ENCODE data around the gene HNRNPC.
"Not testable (repeated sequence)": the region's sequence is repeated elsewhere in the genome, so short reads cannot be mapped to it uniquely, and the experiment has no call there.

HNRNPC gene

DNA sequence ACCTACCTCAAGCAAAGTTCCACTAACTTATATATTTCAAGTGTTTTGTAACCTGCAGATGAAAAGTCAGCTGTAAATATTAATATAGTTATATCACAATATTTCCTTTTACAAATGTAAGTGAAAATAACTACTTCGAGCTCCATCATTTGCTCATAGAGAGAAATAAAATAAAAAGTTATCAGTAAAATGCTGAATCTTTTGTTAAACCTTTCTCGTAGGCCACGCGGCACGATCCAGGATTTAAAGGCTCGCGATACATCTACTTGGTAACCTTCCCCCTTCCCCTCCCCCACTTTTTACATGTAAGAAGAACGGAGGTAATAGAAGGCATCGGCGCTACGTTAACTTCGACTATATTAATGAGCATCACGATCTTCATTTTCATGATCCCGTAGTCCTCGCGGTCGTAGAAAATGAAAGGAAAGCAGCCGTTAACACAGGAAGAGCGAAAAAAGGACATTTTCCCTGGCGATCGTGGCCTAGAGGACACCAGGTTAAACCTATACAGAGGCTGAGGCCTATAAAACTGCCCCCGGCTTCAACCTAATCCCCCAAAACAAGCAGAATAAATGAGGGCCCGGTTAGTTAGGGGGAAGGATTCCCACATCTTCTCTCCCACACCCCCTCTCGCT, 508 bp downstream of the HNRNPC start:
- peak; percentile 26 for DNase-seq

DNA sequence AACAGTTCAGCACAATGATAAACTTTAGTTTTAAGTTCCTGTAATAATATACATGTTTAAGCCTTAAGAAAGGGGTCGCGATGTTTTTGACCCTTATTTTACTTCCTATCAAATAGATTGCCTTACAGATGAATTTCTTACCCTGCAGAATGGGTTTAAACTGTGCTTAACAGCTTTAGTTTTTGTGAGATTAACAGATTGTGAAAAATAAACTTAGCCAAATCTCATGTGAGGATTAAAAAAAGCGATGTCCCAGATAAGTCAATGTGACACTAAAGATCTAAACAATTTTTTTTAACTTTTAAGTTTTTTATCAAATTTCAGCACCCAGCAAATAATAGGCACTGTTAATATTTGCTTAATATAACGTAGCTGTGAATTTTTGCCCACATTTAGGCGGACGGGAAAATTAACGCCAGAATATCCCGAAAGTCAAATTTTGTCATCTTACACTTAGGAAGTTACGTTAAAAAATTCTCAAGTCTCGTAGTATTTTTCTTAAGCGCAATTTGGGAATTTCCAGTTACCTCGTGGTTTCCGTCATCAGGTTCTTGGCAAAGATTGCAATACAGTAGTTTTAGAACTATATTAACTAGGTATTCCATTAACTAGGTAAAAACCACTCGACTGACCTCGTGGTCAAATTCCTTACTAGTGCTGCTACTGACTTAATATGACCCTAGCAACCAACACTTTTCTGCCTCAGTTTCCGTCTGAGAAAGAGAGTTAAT, 1.2 kb downstream of the HNRNPC start:
- no peak for DNase-seq

DNA sequence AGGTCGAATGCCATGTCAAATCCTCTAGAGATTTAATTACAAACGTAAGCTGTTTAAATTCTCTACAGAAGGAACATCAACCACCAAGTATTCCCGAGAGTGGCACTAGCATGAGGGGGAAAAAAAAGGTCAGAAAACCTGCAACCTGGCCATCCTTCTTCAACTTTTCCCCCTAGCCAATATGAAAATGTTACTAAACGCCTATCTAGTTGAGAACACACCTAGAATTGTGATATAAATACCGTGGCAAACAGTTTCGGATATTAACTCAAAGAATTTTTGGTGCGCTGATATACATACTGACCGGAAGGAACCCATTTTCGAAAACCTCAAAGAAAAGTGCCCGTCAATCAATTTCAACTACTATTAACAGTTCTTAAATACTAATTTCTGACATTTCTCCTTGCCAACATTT, 1.8 kb downstream of the HNRNPC start:
- no peak for DNase-seq

DNA sequence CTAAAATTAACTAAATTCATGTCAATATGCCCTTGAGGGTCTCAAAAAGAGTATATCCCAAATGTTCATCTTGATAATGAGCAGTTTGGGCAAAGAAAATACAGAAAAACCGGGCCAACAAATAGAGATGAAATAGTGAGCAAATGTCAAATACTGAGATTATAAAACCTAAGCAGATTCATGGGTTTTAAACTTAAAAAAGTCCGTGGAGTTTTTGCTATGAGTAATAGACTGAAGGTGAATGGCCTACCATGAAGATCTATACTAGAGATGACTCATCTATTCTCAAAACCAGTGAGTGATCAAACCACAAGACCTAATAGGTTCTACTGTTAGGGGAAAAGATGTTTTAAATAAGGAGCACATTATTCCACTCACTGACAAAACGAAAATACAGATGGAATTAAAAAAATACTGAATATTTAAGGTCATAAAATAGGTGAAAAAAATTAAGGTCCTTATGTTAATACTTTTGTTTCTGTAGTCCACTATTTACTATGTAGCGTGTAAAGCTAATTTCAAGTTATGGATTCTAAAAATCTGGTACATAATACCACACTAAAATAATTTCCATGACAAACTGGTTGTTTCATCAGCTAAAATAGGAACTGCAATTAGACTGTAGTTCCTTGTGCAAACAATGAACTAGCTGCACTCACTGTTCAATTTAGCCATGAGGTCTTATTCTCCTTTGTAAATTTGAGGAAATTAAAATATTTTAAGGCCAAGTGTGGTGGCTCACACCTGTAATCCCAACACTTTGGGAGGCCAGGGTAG, 5.0 kb downstream of the HNRNPC start:
- DNase-seq = no peak

DNA sequence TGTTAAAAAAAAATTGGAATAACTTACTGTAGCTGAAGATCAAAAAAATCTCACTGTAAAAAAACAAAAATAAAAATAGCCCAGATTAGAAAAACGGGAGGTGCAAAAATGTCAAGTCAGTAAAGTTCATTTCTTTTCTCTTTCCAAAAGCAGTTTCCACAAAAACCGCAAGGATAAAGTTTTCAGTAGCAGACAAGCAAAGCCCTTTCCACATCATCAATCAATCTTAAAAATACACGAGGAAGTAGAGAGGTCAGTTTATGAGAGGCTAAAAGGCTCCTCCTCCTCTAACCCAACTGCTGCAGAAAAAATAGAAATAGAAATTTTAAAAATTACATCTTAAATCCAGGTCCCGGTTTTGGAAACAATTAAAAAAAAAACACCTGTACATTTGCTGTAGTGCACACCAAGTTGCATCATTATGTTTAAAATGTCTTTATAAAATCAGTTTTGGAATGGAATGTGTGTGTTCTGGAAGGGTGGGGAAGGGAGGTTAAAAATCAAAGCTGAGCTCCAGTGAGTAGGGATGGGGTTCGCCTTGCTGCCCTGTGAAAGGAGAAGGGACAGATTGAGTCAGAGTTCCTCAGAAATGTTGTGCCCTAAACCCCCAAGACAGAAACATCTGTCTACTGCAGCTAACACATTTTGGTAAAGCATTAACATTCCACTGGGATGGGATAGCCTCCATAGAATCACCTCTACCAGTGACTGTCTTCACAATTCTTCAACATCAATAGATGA, 5.8 kb downstream of the HNRNPC start:
- no peak for DNase-seq

- DNase-seq = no peak
These were observed 6.8 kb downstream of the HNRNPC start for GRCh38 chr14:21262410-21262809.

DNA sequence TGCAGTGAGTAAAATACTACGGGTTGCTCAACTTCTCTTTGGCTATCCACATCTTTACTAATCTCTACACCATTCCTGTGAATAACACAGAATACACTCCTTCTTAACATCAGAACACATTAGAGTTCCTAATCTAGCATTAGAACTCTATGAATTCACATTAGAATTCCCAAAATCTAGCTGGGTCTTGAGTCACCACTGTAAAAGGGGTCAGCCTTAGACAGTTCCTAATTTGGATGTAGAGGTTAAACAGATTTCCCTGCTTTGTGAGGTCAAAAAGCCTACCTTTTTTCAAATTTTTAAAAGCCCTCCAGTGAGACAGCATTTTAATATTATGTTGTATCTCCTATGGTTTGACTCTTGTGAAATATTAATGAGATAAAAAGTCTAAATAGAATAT, 7.4 kb downstream of the HNRNPC start:
- DNase-seq = no peak

DNA sequence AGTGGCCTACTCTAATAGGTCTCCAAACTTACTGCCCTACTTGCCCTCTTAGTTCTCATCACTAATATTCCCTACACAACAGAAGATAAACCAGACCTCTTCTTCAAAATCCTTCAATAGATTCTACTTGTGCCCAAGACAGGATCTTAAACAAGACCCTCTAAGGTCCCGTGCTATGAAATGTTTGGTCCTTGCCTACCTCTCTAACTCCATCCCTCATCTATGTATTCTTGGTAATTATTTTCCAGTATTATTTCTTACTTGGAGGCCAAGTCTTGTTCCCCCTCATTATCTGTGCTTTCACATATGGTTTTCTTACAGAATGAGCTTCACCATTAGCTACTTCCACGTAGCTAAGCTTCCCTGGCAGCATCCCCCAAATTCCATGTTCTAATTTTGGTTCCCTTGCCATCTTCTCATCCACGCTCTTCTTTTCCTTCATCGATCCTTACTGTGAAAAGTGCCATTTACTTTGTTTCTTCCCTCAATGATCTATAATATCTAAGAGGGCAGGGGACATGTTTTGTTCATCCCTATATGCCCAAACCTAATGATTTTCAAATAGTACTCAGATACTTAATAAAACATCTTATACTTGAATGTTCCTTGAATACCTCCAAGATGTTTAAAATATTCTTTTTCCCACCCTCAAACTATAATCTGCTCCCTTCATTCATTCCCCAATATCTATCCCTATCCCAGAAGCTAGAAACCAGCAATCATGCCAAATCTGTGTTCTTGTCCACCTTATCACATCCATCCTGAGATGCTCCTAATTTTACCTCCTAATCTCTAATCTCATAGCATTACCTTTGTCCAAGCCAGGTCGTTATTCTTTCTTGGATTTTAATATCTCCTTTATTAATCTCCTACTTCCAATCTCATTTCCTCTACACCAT, 10.1 kb downstream of the HNRNPC start:
- DNase-seq = no peak

- DNase-seq = no peak
These were observed 11.0 kb downstream of the HNRNPC start for GRCh38 chr14:21258005-21258888.

GRCh38 chr14:21257394-21257909, 11.8 kb downstream of the HNRNPC start:
- DNase-seq = no peak

- DNase-seq = no peak
These were observed 12.5 kb downstream of the HNRNPC start for GRCh38 chr14:21256539-21257393.

- not testable (repeated sequence) for DNase-seq
These were observed 13.2 kb downstream of the HNRNPC start for GRCh38 chr14:21256102-21256447.

DNA sequence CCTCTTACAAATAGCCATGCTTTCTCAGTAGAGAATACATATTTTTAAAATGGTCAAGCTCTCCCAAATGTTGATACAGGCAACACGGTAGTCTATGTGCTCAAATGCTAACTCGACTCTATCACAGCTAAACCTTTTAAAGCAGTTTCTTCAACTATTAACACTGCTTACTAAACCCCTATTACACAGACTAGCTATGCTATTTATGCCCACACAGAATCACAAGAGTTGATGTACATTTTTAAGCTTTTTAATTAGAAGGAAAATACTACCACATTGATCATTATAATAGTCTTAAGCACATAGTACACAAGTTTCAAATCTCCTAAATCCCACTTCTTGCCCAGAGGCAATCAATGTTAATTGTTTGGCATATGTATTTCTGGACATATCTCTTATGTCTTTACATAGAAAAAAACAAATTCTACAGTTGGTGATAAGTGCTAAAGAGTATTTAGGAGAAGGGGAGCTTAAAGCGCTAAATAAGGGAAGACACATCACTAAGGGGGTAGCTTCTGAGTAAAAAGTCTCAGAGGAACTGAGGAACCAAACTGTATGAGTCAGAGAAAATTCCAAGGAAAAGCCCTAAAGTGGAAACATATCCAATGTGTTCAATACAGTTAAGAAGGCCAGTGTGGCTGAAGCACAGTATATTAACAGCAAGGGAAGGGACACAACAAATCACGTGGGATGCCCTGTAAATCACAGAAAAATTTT, 13.7 kb downstream of the HNRNPC start:
- DNase-seq = no peak

GRCh38 chr14:21252149-21252548, 17.1 kb downstream of the HNRNPC start:
- DNase-seq = no peak

- DNase-seq = no peak
These were observed 18.0 kb downstream of the HNRNPC start for GRCh38 chr14:21251215-21251614.

DNA sequence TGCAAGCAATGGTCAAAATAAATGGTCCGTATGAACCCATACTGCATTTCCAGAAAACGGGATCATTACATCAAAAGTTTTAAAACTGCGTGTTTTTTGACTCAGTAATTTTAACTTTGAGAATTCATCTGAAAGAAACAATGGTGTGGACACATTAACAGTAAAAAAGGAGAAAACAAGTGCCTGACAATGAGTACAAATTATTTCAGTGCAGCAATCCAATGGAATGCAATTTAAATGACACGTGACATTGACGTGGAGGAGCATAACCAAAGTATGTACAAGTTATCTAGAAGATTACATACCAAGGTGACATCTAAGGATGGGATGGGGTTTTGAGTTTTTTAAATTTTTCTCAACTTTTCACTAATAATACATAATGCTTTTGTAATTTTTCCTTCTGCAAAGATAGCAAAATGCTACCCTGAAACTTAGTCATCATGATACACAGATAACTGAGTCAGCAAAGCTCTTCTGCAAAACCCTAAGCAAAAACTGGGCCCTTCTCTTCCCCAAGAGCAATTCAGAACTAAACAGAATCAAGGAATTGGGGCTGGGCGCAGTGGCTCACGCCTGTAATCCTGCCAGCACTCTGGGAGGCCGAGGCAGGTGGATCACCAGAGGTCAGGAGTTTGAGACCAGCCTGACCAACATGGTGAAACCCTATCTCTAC, 20.4 kb downstream of the HNRNPC start:
- DNase-seq = no peak

DNA sequence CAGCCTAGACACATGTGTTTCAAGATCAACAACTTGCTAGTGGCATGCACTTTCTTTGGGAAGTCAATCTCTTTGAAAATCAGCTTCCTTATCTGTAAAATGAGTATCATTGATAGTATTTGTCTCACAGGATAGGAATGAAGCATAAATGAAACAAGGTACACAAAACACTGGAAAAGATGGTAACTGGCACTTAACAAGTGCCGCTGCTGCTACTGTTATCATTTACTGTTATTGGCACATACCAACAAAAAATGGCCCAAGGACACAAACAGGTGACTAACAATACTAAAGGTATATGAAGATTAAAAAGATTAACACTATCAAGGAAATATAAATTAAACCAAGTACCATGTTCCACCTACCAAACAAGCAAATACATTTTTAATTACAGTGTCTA, 20.9 kb downstream of the HNRNPC start:
- DNase-seq = no peak

GRCh38 chr14:21245813-21246212, 23.4 kb downstream of the HNRNPC start:
- DNase-seq = no peak

DNA sequence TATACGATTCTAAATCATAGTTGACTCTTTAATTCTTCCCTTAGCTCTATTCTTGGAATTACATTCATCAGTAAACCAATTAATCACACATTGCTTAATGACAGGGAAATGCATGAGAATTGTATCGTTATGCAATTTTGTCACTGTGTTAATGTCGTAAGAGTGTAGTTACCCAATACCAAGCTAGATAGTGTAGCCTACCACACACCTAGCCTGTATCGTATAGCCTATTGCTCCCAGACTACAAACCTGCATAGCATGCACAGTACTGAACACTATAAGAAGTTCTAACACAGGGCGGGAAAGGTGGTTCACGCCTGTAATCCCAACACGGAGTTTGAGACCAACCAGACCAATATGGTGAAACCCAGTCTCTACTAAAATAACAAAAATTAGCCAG, 24.7 kb downstream of the HNRNPC start:
- DNase-seq = no peak
